PC-3 (cell line): ENCODE measurements around the gene NIFK.

Experiments used
- CTCF ChIP-seq: fragments of 300-600 bp; sonication (generic); conservative IDR thresholded peaks from 2 replicates; pipeline ENCODE4 v1.5.1; 2017; ENCODE audit warnings: antibody characterized with exemption, low read depth, mild to moderate bottlenecking, low read length
- EZH2 ChIP-seq: fragments of 300-600 bp; sonication (generic); IDR thresholded peaks from one replicate; pipeline ENCODE4 v1.6.1; 2017; ENCODE audit warnings: antibody characterized with exemption, mild to moderate bottlenecking, low read length; ENCODE audit not compliant: unreplicated experiment
- EZH2phosphoT487 ChIP-seq: fragments of 300-600 bp; sonication (generic); IDR thresholded peaks from 2 replicates; pipeline ENCODE4 v1.6.1; 2018; ENCODE audit warnings: mild to moderate bottlenecking, antibody characterized with exemption, low read length, borderline replicate concordance

- no peak for TF ChIP-seq CTCF
- TF ChIP-seq EZH2 = no peak
- TF ChIP-seq EZH2phosphoT487 = no peak
These were observed 37.6 kb upstream of the NIFK start for GRCh38 chr2:121774235-121774634.
